WTC11 (cell line): ENCODE data around the gene DUT. TPM values are rescaled to one million over a fixed set of nuclear protein-coding genes. Genes with fewer than 3 reads are reported as not detected.

ENCODE experiments used
- ATAC-seq: fragments of 200-7000 bp; cut with Tn5 transposase; 2 replicates; pipeline ENCODE4 v1.10.0; 2021; ENCODE audit warnings: mild to moderate bottlenecking, moderate library complexity
- CTCF ChIA-PET: fragments of 300-600 bp; sonication (Branson Sonifier 250); formaldehyde crosslinking; loops from one replicate; lab custom pipeline; 2021; ENCODE audit warnings: antibody characterized with exemption; lab: Charles Lee
- POLR2A ChIA-PET: fragments of 350-600 bp; sonication (Branson Sonifier 250); formaldehyde crosslinking; loops from one replicate; lab custom pipeline; 2021; ENCODE audit warnings: antibody characterized with exemption; lab: Charles Lee
- DNase-seq: peaks from one replicate; pipeline ENCODE4 v3.0.0; 2021; ENCODE audit warnings: low spot score
- H3K27ac Mint-ChIP-seq: 2 replicates; pipeline ENCODE4 v1.8.0; 2021; ENCODE audit warnings: mixed read lengths
- H3K27me3 Mint-ChIP-seq: 2 replicates; pipeline ENCODE4 v1.8.0; 2021; ENCODE audit warnings: low read depth, mild to moderate bottlenecking, moderate library complexity, mixed read lengths
- H3K36me3 Mint-ChIP-seq: 2 replicates; pipeline ENCODE4 v1.8.0; 2021; ENCODE audit warnings: mixed read lengths
- H3K4me1 Mint-ChIP-seq: 2 replicates; pipeline ENCODE4 v1.8.0; 2022; ENCODE audit warnings: mixed read lengths
- H3K4me3 Mint-ChIP-seq: 2 replicates; pipeline ENCODE4 v1.8.0; 2021; ENCODE audit warnings: mild to moderate bottlenecking, moderate library complexity, mixed read lengths
- H3K9me3 Mint-ChIP-seq: 2 replicates; pipeline ENCODE4 v1.8.0; 2021; ENCODE audit warnings: mixed read lengths
- CREB1 ChIP-seq: sonication (generic); formaldehyde crosslinking; IDR thresholded peaks from 2 replicates; pipeline ENCODE4 v1.8.0; 2023; ENCODE audit warnings: mild to moderate bottlenecking, missing genetic modification reagents
- CTCF ChIP-seq: fragments of 200-600 bp; IDR thresholded peaks from 2 replicates; pipeline ENCODE4 v1.8.0; 2022; ENCODE audit warnings: antibody characterized with exemption
- ERG ChIP-seq: fragments of 250-450 bp; sonication (Bioruptor Pico); IDR thresholded peaks from 2 replicates; pipeline ENCODE4 v1.8.0; 2021; ENCODE audit warnings: mild to moderate bottlenecking
- GTF2I ChIP-seq: fragments of 250-450 bp; sonication (Bioruptor Pico); conservative IDR thresholded peaks from 2 replicates; pipeline ENCODE4 v1.4.0; 2021; ENCODE audit warnings: mild to moderate bottlenecking
- KAT7 ChIP-seq: sonication (generic); formaldehyde crosslinking; IDR thresholded peaks from 2 replicates; pipeline ENCODE4 v1.8.1; 2023; ENCODE audit warnings: missing genetic modification reagents, mild to moderate bottlenecking, borderline replicate concordance
- MLX ChIP-seq: sonication (generic); formaldehyde crosslinking; IDR thresholded peaks from 2 replicates; pipeline ENCODE4 v1.8.1; 2023; ENCODE audit warnings: mild to moderate bottlenecking, missing genetic modification reagents, moderate library complexity
- NR3C1 ChIP-seq: sonication (generic); formaldehyde crosslinking; conservative IDR thresholded peaks from 2 replicates; pipeline ENCODE4 v1.8.1; 2023; ENCODE audit warnings: low read depth, mild to moderate bottlenecking, missing genetic modification reagents
- TCF7 ChIP-seq: sonication (generic); formaldehyde crosslinking; IDR thresholded peaks from 2 replicates; pipeline ENCODE4 v1.8.0; 2022; ENCODE audit warnings: mild to moderate bottlenecking, low read depth, missing genetic modification reagents, moderate library complexity
- TP53 ChIP-seq: sonication (generic); formaldehyde crosslinking; IDR thresholded peaks from 2 replicates; pipeline ENCODE4 v1.8.1; 2023; ENCODE audit warnings: mild to moderate bottlenecking, missing genetic modification reagents
- ZNF281 ChIP-seq: sonication (generic); formaldehyde crosslinking; IDR thresholded peaks from 2 replicates; pipeline ENCODE4 v1.8.0; 2023; ENCODE audit warnings: mild to moderate bottlenecking, missing genetic modification reagents
- ZNF512 ChIP-seq: sonication (generic); formaldehyde crosslinking; IDR thresholded peaks from 2 replicates; pipeline ENCODE4 v1.8.1; 2022; ENCODE audit warnings: missing genetic modification reagents, borderline replicate concordance
- ZNF532 ChIP-seq: fragments of 250-450 bp; sonication (Bioruptor Pico); IDR thresholded peaks from 2 replicates; pipeline ENCODE4 v1.9.0; 2021; ENCODE audit warnings: mild to moderate bottlenecking, borderline replicate concordance
- ZSCAN18 ChIP-seq: fragments of 250-450 bp; sonication (Bioruptor Pico); IDR thresholded peaks from 2 replicates; pipeline ENCODE4 v2.1.2; 2022; ENCODE audit warnings: mild to moderate bottlenecking, moderate library complexity
- total RNA-seq: library from RNA; stranded (reverse); gene quantifications from 3 replicates; pipeline ENCODE4 v1.2.3, GENCODE V29; 2021
- TF ChIP-seq, protein P1 (sequence below): sonication (generic); formaldehyde crosslinking; IDR thresholded peaks from 2 replicates; pipeline ENCODE4 v1.8.0; 2022; ENCODE audit warnings: mild to moderate bottlenecking, missing genetic modification reagents
- TF ChIP-seq, protein P2 (sequence below): fragments of 250-450 bp; sonication (Bioruptor Pico); IDR thresholded peaks from 2 replicates; pipeline ENCODE4 v1.9.0; 2021; ENCODE audit warnings: mild to moderate bottlenecking

DUT gene
- total RNA-seq, 1 experiment from 2014 or later: 204 TPM

DNA sequence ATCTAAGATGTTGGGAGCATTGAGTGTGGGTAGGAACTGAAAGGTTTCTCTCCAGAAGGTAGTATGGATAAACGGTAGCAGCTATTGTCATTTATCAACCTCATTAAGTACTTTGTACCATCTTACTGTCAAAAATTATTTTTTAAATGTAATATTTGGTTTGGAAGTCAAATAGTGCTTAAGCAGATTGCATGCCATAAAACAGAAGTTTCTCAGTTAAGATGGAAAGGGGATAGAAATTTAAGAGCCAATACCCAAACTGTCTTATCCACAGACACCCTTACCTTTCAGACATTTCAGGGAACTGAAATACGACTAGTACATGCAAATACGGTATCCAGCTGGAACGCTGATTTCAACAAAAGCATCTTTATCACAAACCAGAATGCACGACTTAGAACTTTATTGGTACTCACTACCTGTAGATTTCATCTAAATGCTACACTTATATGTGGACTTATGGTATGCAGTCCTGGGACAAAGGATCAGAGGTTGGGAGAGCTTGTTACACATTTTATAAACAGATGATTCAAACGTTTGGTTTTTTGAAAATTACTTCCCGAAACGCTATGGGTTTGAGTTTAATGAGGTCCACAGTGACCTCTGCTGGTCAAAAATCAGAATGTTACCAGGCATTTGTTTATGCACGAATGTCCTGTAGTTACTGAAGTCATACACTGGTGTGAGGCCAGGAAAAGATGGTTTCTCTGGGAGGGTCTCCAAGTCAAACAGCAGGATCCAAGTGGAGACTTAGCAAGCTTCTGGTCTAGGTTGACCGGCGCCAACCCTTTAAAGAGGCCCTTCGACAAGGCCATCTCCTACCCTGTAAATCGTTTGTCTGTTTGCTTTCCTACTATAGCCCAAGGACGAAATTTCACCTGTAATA, 45.7 kb upstream of the DUT start:
- CTCF ChIA-PET: interaction anchor here (0.6 to 3.5 kb wide), 12 partner anchors 9 to 1090 kb away, joined by 3 to 18 read pairs (median 7); no protein-coding TSS in a partner anchor
- no peaks in the 10 kb centered on the region for H3K9me3 Mint-ChIP-seq
- H3K27me3 Mint-ChIP-seq: no peaks in the 10 kb centered on the region
- POLR2A ChIA-PET: no interaction called here
- DNase-seq (peak; percentile 33), ATAC-seq (peak; percentile 85)
- no peak overlapping the region; the same call in 1 of the 2 replicates for H3K27ac Mint-ChIP-seq
- TF ChIP-seq ZNF532 (no peak), CREB1 (CRISPR knock-in tag) (no peak), CTCF (peak; percentile 56), ERG (CRISPR knock-in tag) (no peak)
- TF ChIP-seq, protein P1, sequence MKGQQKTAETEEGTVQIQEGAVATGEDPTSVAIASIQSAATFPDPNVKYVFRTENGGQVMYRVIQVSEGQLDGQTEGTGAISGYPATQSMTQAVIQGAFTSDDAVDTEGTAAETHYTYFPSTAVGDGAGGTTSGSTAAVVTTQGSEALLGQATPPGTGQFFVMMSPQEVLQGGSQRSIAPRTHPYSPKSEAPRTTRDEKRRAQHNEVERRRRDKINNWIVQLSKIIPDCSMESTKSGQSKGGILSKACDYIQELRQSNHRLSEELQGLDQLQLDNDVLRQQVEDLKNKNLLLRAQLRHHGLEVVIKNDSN (CRISPR knock-in tag): no peak
- no peaks in the 10 kb centered on the region for H3K36me3 Mint-ChIP-seq
- H3K4me3 Mint-ChIP-seq: no peak overlapping the region
- peaks cover 56% of the 10 kb centered on the region for H3K4me1 Mint-ChIP-seq

DNA sequence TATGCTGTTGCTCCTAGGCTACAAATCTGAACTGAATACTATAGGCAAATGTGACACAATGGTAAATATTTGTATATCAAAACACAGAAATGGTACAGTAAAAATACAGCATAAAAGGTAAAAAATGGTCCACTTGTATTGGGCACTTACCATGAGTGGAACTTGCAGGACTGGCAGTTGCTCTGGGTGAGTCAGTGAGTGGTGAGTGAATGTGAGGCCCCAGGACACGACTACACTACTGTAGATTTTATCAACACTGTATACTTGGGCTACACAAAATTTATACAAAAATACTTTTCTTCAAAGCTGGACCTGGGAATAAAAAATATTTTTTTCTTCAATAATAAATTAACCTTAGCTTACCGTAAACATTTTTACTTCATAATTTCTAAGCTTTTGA, 41.6 kb upstream of the DUT start:
- H3K36me3 Mint-ChIP-seq: no peaks in the 10 kb centered on the region
- H3K9me3 Mint-ChIP-seq: no peaks in the 10 kb centered on the region
- POLR2A ChIA-PET: no interaction called here
- H3K4me3 Mint-ChIP-seq: no peak overlapping the region
- ATAC-seq (no peak), DNase-seq (no peak)
- CTCF ChIA-PET: interaction anchor here (1.0 to 1.3 kb wide), 3 partner anchors 63 to 205 kb away, joined by 3 read pairs; no protein-coding TSS in a partner anchor
- H3K27me3 Mint-ChIP-seq: no peaks in the 10 kb centered on the region
- no peak overlapping the region for H3K27ac Mint-ChIP-seq
- H3K4me1 Mint-ChIP-seq: peaks cover 47% of the 10 kb centered on the region
- no peak for TF ChIP-seq NR3C1 (CRISPR knock-in tag)
- no peak for TF ChIP-seq CREB1 (CRISPR knock-in tag)
- TF ChIP-seq GTF2I (CRISPR knock-in tag): no peak
- TF ChIP-seq, protein P2, sequence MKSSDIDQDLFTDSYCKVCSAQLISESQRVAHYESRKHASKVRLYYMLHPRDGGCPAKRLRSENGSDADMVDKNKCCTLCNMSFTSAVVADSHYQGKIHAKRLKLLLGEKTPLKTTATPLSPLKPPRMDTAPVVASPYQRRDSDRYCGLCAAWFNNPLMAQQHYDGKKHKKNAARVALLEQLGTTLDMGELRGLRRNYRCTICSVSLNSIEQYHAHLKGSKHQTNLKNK (CRISPR knock-in tag): no peak
- TF ChIP-seq ZNF281: no peak
- TF ChIP-seq KAT7 (CRISPR knock-in tag): no peak
- no peak for TF ChIP-seq ZNF512 (CRISPR knock-in tag)
- TF ChIP-seq TCF7 (CRISPR knock-in tag): no peak
- TF ChIP-seq ZSCAN18 (CRISPR knock-in tag): no peak
- no peak for TF ChIP-seq TP53 (CRISPR knock-in tag)
- no peak for TF ChIP-seq MLX (CRISPR knock-in tag)
